Activated CD8-positive, alpha-beta memory T cell treated with anti-CD3 and anti-CD28 coated beads for 36 hours (primary cell): ENCODE data around the gene TERT. TPM values are rescaled to one million over a fixed set of nuclear protein-coding genes. Genes with fewer than 3 reads are reported as not detected.
"Not testable (repeated sequence)": the region's sequence is repeated elsewhere in the genome, so short reads cannot be mapped to it uniquely, and the experiment has no call there.

Experiments
- CTCF ChIA-PET: fragments of 350-600 bp; sonication (Branson Sonifier 250); formaldehyde crosslinking; loops from one replicate; lab custom pipeline; 2021; ENCODE audit warnings: antibody characterized with exemption; lab: Charles Lee
- POLR2A ChIA-PET: fragments of 350-600 bp; sonication (Branson Sonifier 250); formaldehyde crosslinking; loops from one replicate; lab custom pipeline; 2021; ENCODE audit warnings: antibody characterized with exemption; lab: Charles Lee
- total RNA-seq, 2 experiments: library from RNA; stranded (reverse); gene quantifications; one replicate each; pipeline ENCODE4 v1.2.3, GENCODE V29; 2021

Gene TERT
- total RNA-seq, 2 experiments from 2014 or later: 2.9 to 4.0 TPM

DNA sequence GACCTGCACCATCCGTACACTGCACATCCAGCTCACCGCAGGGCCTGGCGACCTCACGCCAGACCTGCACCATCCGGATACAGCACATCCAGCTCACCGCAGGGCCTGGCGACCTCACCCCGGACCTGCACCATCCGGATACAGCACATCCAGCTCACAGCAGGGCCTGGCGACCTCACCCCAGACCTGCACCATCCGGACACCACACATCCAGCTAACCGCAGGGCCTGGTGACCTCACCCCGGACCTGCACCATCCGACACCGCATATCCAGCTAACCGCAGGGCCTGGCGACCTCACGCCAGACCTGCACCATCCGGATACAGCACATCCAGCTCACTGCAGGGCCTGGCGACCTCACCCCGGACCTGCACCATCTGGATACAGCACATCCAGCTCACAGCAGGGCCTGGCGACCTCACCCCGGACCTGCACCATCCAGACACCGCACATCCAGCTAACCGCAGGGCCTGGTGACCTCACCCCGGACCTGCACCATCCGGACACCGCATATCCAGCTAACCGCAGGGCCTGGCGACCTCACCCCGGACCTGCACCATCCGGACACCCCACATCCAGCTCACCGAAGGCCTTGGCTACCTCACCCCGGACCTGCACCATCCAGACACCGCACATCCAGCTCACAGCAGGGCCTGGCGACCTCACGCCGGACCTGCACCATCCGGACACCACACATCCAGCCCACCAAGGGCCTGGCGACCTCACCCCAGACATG is 11.7 kb downstream of the TERT start:
- CTCF ChIA-PET, POLR2A ChIA-PET: not testable (repeated sequence)

- ChIA-PET POLR2A (no interaction called here), CTCF (no interaction called here)
Observed at GRCh38 chr5:1282131-1282992, 12.5 kb downstream of the TERT start.

DNA sequence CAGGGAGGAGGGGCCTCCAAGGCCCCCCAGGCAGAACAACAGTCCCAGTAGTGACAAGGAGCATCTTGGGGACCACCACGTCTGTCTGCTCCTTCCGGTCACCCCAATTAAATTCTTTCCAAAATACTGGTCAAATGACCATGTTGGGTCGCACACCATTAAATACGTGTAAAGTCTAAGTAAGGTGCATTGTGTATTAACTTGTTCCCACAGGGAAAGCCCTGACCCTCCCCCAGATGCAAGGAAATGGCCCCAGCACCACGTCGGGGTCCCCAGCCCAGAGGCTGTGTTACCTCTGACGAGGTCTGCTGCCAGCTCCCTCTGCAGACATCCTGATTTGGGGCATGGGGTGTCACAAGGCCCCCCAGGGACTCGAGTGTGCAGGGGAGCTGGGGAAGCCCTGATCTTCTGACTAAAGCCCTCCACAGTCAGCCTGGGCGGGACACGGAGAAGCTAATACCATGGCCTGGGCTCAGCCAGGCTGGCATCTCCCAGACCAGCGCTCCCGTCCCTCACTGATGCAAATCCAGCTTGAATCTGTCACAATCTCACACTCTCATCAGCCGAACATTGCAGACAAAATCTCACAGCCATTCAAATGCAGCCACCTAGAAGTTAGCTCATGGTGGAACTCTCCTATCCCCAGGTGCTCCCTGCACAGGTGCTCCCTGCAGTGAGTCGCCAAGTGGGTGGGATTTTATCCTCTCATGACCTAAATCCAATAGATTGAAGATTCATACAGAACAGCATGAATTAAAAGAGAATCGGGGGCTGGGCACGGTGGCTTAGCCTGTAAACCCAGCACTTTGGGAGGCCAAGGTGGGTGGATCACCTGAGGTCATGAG is 13.6 kb downstream of the TERT start:
- CTCF ChIA-PET: no interaction called here
- POLR2A ChIA-PET: no interaction called here

DNA sequence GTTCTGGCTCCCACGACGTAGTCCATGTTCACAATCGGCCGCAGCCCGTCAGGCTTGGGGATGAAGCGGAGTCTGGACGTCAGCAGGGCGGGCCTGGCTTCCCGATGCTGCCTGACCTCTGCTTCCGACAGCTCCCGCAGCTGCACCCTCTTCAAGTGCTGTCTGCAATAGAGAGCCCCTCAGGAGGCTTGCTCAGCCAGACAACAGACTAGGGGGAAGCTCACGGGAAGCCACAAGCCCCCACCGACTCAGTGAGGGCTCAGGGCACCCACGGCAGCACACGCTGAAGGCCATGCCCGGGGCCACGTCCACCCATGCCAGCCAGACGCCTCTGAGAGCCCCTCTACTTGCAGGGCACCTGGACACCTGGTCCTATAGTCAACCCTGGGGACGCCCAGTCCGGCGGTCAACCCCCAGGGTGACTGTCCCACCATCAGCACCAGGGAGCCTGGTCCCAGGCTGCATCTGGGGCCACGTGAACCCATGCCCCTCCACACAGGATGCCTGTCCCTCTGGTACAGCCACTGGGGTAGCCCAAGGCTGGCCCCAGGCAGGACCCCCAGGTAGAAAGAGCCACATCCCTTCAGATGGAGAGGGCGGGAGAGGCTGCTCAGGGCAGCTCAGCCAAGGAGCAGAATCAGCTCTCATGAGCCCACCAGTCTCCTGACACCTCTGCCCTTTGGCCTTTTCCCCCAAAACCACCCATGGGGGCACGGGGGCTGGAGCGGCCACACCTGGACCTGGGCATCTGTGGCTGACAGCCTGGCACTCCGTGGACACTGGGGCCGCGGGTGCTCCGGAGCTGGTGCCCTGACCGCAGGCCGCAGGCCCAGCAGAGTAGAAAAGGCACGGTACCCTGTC is 14.5 kb downstream of the TERT start:
- ChIA-PET POLR2A (no interaction called here), CTCF (no interaction called here)

DNA sequence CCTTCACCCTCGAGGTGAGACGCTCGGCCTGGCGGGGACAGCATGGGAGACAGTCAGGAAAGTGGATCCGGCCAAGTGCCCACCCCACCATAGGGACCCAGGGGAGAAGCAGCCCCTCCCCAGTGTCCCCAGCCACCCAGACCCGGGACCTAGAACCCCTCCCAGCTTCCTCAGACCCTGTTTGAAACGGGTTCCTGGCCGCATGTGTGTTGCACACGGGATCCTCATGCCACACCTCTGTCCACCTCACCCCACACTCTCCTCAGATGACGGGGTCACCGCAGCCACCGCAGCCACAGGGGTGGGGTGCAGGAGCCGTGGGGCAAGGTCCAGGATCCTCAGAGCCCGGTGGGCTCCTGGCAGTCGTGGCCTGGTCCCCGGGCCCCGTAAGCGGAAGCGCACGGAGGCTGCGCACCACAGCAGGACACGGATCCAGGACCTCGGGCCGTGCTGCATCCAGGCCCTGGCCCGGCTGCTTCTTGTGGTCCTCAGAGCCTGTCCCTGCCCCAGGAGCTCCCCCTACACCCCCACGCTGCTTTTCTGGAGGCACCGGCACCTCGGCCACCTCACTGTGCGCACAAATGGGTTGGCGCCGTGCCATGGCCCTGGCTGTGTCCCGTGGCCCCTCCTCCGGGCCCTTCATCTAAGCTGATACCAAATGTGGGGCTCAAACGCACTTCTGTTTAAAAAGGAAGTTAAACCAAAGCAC is 15.3 kb downstream of the TERT start:
- ChIA-PET CTCF (no interaction called here), POLR2A (no interaction called here)

DNA sequence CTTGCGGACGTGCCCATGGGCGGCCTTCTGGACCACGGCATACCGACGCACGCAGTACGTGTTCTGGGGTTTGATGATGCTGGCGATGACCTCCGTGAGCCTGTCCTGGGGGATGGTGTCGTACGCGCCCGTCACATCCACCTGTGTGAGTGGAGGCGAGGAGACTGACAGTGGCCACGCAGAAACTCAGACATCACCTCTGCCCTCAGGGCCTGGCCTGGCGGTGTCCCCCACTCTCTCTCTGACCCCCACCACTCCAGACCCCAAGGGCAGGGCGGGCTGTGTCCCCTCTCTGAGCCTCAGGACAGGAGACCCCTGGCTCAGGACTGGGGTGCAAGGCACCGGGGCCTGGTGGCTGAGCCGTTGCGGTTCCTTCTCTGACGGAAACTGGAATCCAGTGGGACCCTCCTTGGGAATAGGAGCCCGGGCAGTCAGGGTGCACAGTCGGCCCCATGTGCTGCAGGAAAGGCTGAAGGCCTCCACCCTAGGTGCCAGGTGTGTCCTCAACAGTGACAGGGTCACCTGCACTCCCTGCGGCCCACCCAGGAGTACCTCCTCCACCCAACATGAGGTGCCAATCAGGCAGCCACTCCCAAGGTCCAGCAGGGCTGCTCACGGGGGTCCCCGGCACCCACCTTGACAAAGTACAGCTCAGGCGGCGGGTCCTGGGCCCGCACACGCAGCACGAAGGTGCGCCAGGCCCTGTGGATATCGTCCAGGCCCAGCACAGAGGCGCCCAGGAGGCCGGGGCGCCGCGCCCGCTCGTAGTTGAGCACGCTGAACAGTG is 16.0 kb downstream of the TERT start:
- POLR2A ChIA-PET: no interaction called here
- CTCF ChIA-PET: no interaction called here

DNA sequence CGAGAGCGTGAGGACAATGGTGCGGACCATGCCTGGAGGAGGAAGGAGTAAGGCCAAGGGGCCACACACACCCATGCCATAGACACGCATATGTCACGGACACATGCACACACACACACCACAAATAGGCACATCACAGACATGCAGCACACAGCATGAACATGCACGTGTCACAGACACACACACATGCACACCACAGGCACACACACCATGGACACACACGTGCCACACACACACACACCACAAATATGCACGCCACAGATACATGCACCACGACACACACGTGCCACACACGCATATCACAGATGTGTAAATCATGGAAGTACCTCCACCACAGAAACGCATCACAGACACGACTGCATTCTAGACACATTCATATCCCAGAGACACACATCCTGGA is 16.7 kb downstream of the TERT start:
- ChIA-PET POLR2A (no interaction called here), CTCF (no interaction called here)

- POLR2A ChIA-PET: no interaction called here
- CTCF ChIA-PET: interaction anchor here (0.6 kb wide), 1 partner anchor 152 kb away, joined by 3 read pairs; no protein-coding TSS in a partner anchor
Observed at GRCh38 chr5:1277781-1278180, 17.1 kb downstream of the TERT start.

- ChIA-PET CTCF (interaction anchor here (0.6 kb wide), 1 partner anchor 151 kb away, joined by 3 read pairs; no protein-coding TSS in a partner anchor), POLR2A (no interaction called here)
Observed at GRCh38 chr5:1277331-1277730, 17.5 kb downstream of the TERT start.

DNA sequence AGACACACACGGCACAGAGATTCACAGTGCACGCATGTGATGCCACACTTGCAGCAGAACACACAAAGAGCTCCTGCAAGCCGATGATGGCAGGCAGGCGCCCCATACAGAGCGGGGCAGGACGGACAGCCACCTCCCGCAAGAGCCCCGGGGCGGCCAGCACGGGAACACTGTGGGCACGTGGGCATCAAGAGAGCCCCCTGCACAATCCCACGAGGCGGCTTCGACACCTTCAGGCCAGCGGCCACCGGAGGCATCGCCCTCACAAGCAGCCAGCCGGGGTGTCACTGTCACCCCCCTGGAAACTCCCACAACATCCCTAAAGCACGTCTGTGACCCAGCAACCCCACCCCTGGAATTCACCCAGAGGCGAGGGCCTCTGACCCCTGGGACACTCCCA is 17.9 kb downstream of the TERT start:
- ChIA-PET CTCF (no interaction called here), POLR2A (no interaction called here)

DNA sequence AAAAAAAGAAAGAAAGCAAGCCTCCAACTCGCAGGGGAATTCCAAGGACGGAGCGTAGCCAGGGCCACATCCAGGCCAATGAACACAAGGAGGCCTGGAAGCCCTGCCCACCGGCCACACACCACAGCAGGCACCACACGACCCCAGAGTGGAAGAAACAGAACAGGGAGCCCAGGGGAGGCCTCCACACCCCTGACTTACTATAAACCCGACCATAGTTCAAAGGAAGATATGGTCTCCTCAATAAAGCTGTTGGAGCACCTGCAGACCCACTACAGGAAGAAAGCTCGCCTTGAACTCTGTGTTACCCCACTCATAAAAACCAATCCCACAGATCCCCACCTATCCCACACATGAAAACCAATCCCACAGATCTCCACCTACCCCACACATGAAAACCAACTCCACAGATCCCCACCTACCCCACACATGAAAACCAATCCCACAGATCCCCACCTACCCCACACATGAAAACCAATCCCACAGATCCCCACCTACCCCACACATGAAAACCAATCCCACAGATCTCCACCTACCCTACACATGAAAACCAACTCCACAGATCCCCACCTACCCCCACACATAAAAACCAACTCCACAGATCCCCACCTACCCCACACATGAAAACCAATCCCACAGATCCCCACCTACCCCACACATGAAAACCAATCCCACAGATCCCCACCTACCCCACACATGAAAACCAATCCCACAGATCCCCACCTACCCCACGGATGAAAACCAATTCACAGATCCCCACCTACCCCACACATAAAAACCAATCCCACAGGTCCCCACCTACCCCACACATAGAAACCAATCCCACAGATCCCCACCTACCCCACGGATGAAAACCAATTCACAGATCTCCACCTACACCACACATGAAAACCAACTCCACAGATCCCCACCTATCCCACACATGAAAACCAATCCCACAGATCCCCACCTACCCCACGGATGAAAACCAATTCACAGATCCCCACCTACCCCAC is 19.2 kb downstream of the TERT start:
- POLR2A ChIA-PET, CTCF ChIA-PET: not testable (repeated sequence)

GRCh38 chr5:1274471-1274870 is 20.4 kb downstream of the TERT start:
- CTCF ChIA-PET: no interaction called here

DNA sequence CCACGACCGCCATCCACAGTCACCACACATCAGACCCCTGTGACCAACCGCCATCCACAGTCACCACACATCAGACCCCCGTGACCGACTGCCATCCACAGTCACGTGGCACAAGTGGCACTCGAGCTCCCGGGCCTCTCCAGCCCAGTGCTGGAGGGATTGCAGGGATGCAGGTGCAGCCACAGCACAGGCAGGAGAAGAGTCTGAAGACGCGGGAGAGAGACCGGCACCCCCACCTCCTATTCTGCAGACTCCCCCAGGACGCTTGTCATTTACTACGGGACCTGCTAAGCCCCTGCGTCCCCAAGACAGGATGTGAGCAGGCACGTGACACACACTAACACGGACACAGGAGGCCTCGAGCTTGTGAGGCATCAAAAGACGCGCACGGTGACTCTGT is 21.1 kb downstream of the TERT start:
- ChIA-PET POLR2A (no interaction called here), CTCF (no interaction called here)

More at GRCh38 chr5:1274471-1274870, 20.4 kb downstream of the TERT start:
- POLR2A ChIA-PET: no interaction called here

- POLR2A ChIA-PET: no interaction called here
- CTCF ChIA-PET: no interaction called here
Observed at GRCh38 chr5:1272201-1272600, 22.7 kb downstream of the TERT start.

DNA sequence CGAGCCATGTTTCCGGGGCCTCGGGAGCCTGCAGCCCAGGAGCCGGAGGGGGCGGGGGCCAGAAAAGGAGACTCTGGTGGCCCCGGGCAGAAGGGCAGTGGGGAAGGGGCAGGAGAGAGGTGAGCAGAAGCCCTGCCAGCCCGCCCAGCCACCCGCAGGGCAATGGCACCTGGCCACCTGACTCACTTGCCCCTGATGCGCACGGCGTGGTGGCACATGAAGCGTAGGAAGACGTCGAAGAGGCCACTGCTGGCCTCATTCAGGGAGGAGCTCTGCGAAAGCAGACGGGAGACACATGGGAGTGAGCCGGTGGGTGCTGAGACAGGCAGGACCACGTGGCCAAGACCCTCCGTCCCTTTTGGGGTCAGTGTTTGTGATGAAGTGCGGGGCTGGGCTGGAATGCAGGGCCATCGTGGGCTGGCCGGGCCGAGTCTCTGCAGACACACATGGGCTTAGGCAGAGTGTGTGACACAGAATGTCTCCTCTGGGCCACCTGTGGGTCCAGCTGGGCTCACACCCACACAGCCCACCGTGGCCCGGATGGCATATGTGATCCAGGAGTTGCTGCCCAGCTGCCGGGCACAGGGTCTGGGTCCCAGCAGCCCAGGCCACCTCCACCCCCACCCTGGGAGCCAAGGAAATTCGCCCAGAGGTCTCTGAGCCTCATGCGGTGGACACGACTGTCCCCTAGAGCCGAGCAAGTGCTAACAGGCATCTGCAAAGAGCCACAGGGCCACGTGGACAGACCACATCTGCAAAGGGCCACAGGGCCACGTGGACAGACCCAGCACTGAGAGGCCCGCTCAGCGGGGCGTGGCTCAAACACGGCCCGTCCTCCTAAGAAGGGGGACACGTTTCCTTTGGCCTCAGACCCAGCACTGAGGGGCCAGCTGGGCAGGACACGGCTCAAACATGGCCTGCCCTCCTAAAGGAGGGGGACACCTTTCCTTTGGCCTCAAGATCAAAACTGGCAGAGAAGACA is 23.6 kb downstream of the TERT start:
- CTCF ChIA-PET: no interaction called here
- POLR2A ChIA-PET: no interaction called here
